Measurements from ENCODE around the gene PLEKHA3. TPM values are rescaled to one million over a fixed set of nuclear protein-coding genes. Genes with fewer than 3 reads are reported as not detected.

The PLEKHA3 gene
- total and polyA plus RNA-seq, 7 donors = 1.8 to 22.5 (median 13.0) TPM

- Histone ChIP-seq H3K36me3 (peaks cover 0 to 83% (median 14%) of the 10 kb centered on the region in 4 donors), H3K4me3 (no peak overlapping the region), H3K27ac (no peak overlapping the region), H3K9me3 (no peaks in the 10 kb centered on the region), H3K4me1 (no peaks in the 10 kb centered on the region), H3K27me3 (no peaks in the 10 kb centered on the region)
- TF ChIP-seq EP300 (IDR thresholded peaks at IDR 0.05) (no peak), CTCF (IDR thresholded peaks at IDR 0.05) (no peak), POLR2A (IDR thresholded peaks at IDR 0.05) (no peak), POLR2AphosphoS5 (IDR thresholded peaks at IDR 0.05) (no peak)
- no peak for DNase-seq
- intact Hi-C loops (cut with DNase I) = no loop called here
- 94 to 95% methylated on average over 4 of the region's 4 CpGs for WGBS, 2 donors
These were observed 55.8 kb downstream of the PLEKHA3 start for GRCh38 chr2:178536037-178536436.

GRCh38 chr2:178542161-178542560, 61.9 kb downstream of the PLEKHA3 start:
- Histone ChIP-seq H3K27me3 (no peaks in the 10 kb centered on the region), H3K27ac (no peak overlapping the region), H3K4me3 (no peak overlapping the region), H3K36me3 (peaks cover 8 to 65% (median 14%) of the 10 kb centered on the region in 4 donors), H3K4me1 (no peaks in the 10 kb centered on the region), H3K9me3 (no peaks in the 10 kb centered on the region)
- WGBS, 2 donors = 96% methylated on average over 12 of the region's 12 CpGs
- DNase-seq = no peak
- intact Hi-C loops (cut with DNase I) = no loop called here
- TF ChIP-seq CTCF (IDR thresholded peaks at IDR 0.05) (no peak), POLR2AphosphoS5 (IDR thresholded peaks at IDR 0.05) (no peak), EP300 (IDR thresholded peaks at IDR 0.05) (no peak), POLR2A (IDR thresholded peaks at IDR 0.05) (no peak)

- no peak for DNase-seq
- Histone ChIP-seq H3K27ac (no peak overlapping the region), H3K4me3 (no peak overlapping the region), H3K36me3 (peaks cover 7 to 62% (median 14%) of the 10 kb centered on the region in 4 donors), H3K4me1 (no peaks in the 10 kb centered on the region), H3K27me3 (no peaks in the 10 kb centered on the region), H3K9me3 (no peaks in the 10 kb centered on the region)
- WGBS, 2 donors = 95% methylated on average over 5 of the region's 5 CpGs
- intact Hi-C loops (cut with DNase I) = no loop called here
- TF ChIP-seq POLR2AphosphoS5 (IDR thresholded peaks at IDR 0.05) = no peak
These were observed 62.3 kb downstream of the PLEKHA3 start for GRCh38 chr2:178542569-178542968.

GRCh38 chr2:178550352-178550751, 70.1 kb downstream of the PLEKHA3 start:
- TF ChIP-seq POLR2A (IDR thresholded peaks at IDR 0.05) (no peak), EP300 (IDR thresholded peaks at IDR 0.05) (no peak), CTCF (IDR thresholded peaks at IDR 0.05) (no peak), POLR2AphosphoS5 (IDR thresholded peaks at IDR 0.05) (no peak)
- H3K27me3 ChIP-seq = no peaks in the 10 kb centered on the region
- no peak for DNase-seq
- H3K27ac ChIP-seq = no peak overlapping the region
- 87 to 94% methylated on average over 2 of the region's 2 CpGs for WGBS, 2 donors
- peaks cover 0 to 9% (median 2%) of the 10 kb centered on the region in 4 donors for H3K4me1 ChIP-seq
- intact Hi-C loops (cut with DNase I) = no loop called here
- H3K36me3 ChIP-seq = peaks cover 0 to 28% (median 4%) of the 10 kb centered on the region in 4 donors
- no peak overlapping the region for H3K4me3 ChIP-seq
- H3K9me3 ChIP-seq = no peaks in the 10 kb centered on the region

GRCh38 chr2:178553047-178553446, 72.8 kb downstream of the PLEKHA3 start:
- no peak overlapping the region for H3K4me3 ChIP-seq
- no peak for DNase-seq
- WGBS, 2 donors = 89 to 97% methylated on average over 2 of the region's 2 CpGs
- intact Hi-C loops (cut with DNase I) = no loop called here
- peaks cover 0 to 9% (median 2%) of the 10 kb centered on the region in 4 donors for H3K36me3 ChIP-seq
- no peak overlapping the region for H3K27ac ChIP-seq
- TF ChIP-seq POLR2A (IDR thresholded peaks at IDR 0.05) = no peak
- no peaks in the 10 kb centered on the region for H3K27me3 ChIP-seq
- no peaks in the 10 kb centered on the region for H3K9me3 ChIP-seq
- H3K4me1 ChIP-seq = peaks cover 0 to 9% (median 2%) of the 10 kb centered on the region in 4 donors

Other genes starting within 250 kb of the PLEKHA3 start
- 10 to 100 TPM; 62.6 to 86.1 (median 76.7) TPM for gene PRKRA, start 29.3 kb upstream of the PLEKHA3 start, total RNA-seq
- 10 to 100 TPM; 25.1 to 25.2 (median 25.2) TPM for gene PRKRA, start 29.3 kb upstream of the PLEKHA3 start, polyA plus RNA-seq
- gene PJVK, start 29.1 kb upstream of the PLEKHA3 start, total RNA-seq = 1 to 10 TPM; 2.9 to 8.3 (median 4.6) TPM
- gene PJVK, start 29.1 kb upstream of the PLEKHA3 start, polyA plus RNA-seq = under 1 TPM in 1 of 3 donors, not detected in 2; 0.85 TPM
- gene FKBP7, start 1.9 kb upstream of the PLEKHA3 start, total RNA-seq = 10 to 100 TPM; 19.9 to 26.7 (median 22.6) TPM
- 1 to 10 TPM; 1.2 to 5.2 (median 3.6) TPM for gene FKBP7, start 1.9 kb upstream of the PLEKHA3 start, polyA plus RNA-seq